Activated T-cell treated with anti-CD3 and anti-CD28 coated beads, Interleukin-2, amount 50 U/mL, for 72 hours (primary cell): Measurements from ENCODE around the gene DYRK1A. TPM values are rescaled to one million over a fixed set of nuclear protein-coding genes. Genes with fewer than 3 reads are reported as not detected.
A peak's percentile ranks its signal among the peaks of the same experiment; 100 is the strongest.

ENCODE experiments used
- ATAC-seq, 2 donors: fragments of 150-1000 bp; cut with Tn5 transposase; replicated peaks in 1 of 2; 2 replicates each; pipeline ENCODE4 v1.10.0; 2021; ENCODE audit warnings: moderate library complexity in 2 of 2, mild to moderate bottlenecking in 1 of 2
- DNase-seq, 2 donors: peaks; one replicate each; pipeline ENCODE4 v3.0.0; 2021 to 2022; ENCODE audit warnings: mixed read lengths in 1 of 2
- H3K27ac Mint-ChIP-seq: one replicate; pipeline ENCODE4 v1.8.0; 2022; ENCODE audit warnings: mild to moderate bottlenecking, moderate library complexity, mixed read lengths
- H3K27me3 Mint-ChIP-seq: one replicate; pipeline ENCODE4 v1.8.0; 2022; ENCODE audit warnings: low read depth, mixed read lengths
- H3K36me3 Mint-ChIP-seq, 2 donors: one replicate each; pipeline ENCODE4 v1.8.0; 2022; ENCODE audit warnings: mixed read lengths in 2 of 2, mild to moderate bottlenecking in 1 of 2; ENCODE audit not compliant: insufficient read depth in 2 of 2
- H3K4me1 Mint-ChIP-seq: one replicate; pipeline ENCODE4 v1.8.0; 2022; ENCODE audit warnings: low read depth, mixed read lengths
- H3K4me3 Mint-ChIP-seq, 2 donors: one replicate each; pipeline ENCODE4 v1.8.0; 2022; ENCODE audit warnings: mild to moderate bottlenecking in 2 of 2, mixed read lengths in 2 of 2, moderate library complexity in 2 of 2
- H3K9me3 Mint-ChIP-seq, 2 donors: one replicate each; pipeline ENCODE4 v1.8.0; 2022; ENCODE audit warnings: mixed read lengths in 2 of 2
- total RNA-seq, 2 donors: library from RNA; stranded (reverse); gene quantifications; one replicate each; pipeline ENCODE4 v1.2.3, GENCODE V29; 2022

Gene DYRK1A
- total RNA-seq, 2 donors from 2014 or later, result 82.9 to 85.0 TPM

- H3K27me3 Mint-ChIP-seq, result no peaks in the 10 kb centered on the region
- H3K9me3 Mint-ChIP-seq, result no peaks in the 10 kb centered on the region
- no peaks in the 10 kb centered on the region for H3K36me3 Mint-ChIP-seq
- no peak overlapping the region for H3K4me3 Mint-ChIP-seq
- ATAC-seq, result peak; percentile 97 to 98
- H3K27ac Mint-ChIP-seq, result no peak overlapping the region
- peaks cover 45% of the 10 kb centered on the region for H3K4me1 Mint-ChIP-seq
- peak; percentile 31 to 36 for DNase-seq
These were observed 68.5 kb downstream of the DYRK1A start for GRCh38 chr21:37435120-37435519.

- no peaks in the 10 kb centered on the region for H3K27me3 Mint-ChIP-seq
- ATAC-seq, result no peak
- H3K27ac Mint-ChIP-seq, result no peak overlapping the region
- no peak for DNase-seq
- no peaks in the 10 kb centered on the region for H3K9me3 Mint-ChIP-seq
- H3K36me3 Mint-ChIP-seq, result no peaks in the 10 kb centered on the region
- peaks cover 45% of the 10 kb centered on the region for H3K4me1 Mint-ChIP-seq
- H3K4me3 Mint-ChIP-seq, result no peak overlapping the region
These were observed 69.1 kb downstream of the DYRK1A start for GRCh38 chr21:37435711-37436110.

GRCh38 chr21:37436174-37436573 lies 69.6 kb downstream of the DYRK1A start:
- no peak overlapping the region for H3K27ac Mint-ChIP-seq
- ATAC-seq (no peak), DNase-seq (no peak)
- no peaks in the 10 kb centered on the region for H3K9me3 Mint-ChIP-seq
- no peaks in the 10 kb centered on the region for H3K27me3 Mint-ChIP-seq
- no peaks in the 10 kb centered on the region for H3K36me3 Mint-ChIP-seq
- peaks cover 45% of the 10 kb centered on the region for H3K4me1 Mint-ChIP-seq
- no peak overlapping the region for H3K4me3 Mint-ChIP-seq

GRCh38 chr21:37437376-37438080 lies 71.0 kb downstream of the DYRK1A start:
- ATAC-seq (no peak), DNase-seq (no peak)
- Mint-ChIP-seq H3K36me3 (no peaks in the 10 kb centered on the region), H3K27me3 (no peaks in the 10 kb centered on the region), H3K4me3 (no peak overlapping the region), H3K4me1 (peaks cover 44% of the 10 kb centered on the region), H3K27ac (peak overlapping the region; percentile 86), H3K9me3 (no peaks in the 10 kb centered on the region)

- peak overlapping the region; percentile 51 for H3K27ac Mint-ChIP-seq
- H3K4me1 Mint-ChIP-seq, result peaks cover 72% of the 10 kb centered on the region
- no peak for ATAC-seq
- DNase-seq, result no peak
- H3K36me3 Mint-ChIP-seq, result no peaks in the 10 kb centered on the region
- no peak overlapping the region for H3K4me3 Mint-ChIP-seq
- no peaks in the 10 kb centered on the region for H3K27me3 Mint-ChIP-seq
- no peaks in the 10 kb centered on the region for H3K9me3 Mint-ChIP-seq
These were observed 77.1 kb downstream of the DYRK1A start for GRCh38 chr21:37443683-37444082.

- no peak for ATAC-seq
These were observed 78.7 kb downstream of the DYRK1A start for GRCh38 chr21:37445228-37445627.

GRCh38 chr21:37446552-37446951 lies 80.0 kb downstream of the DYRK1A start:
- peaks cover 80% of the 10 kb centered on the region for H3K4me1 Mint-ChIP-seq
- H3K9me3 Mint-ChIP-seq, result no peaks in the 10 kb centered on the region
- no peaks in the 10 kb centered on the region for H3K36me3 Mint-ChIP-seq
- no peaks in the 10 kb centered on the region for H3K27me3 Mint-ChIP-seq
- H3K27ac Mint-ChIP-seq, result no peak overlapping the region
- ATAC-seq, result no peak
- H3K4me3 Mint-ChIP-seq, result no peak overlapping the region
- DNase-seq, result no peak

More at GRCh38 chr21:37445228-37445627, 78.7 kb downstream of the DYRK1A start:
- Mint-ChIP-seq H3K4me1 (peaks cover 83% of the 10 kb centered on the region), H3K27ac (no peak overlapping the region), H3K36me3 (no peaks in the 10 kb centered on the region), H3K4me3 (no peak overlapping the region), H3K27me3 (no peaks in the 10 kb centered on the region), H3K9me3 (no peaks in the 10 kb centered on the region)
- no peak for DNase-seq

GRCh38 chr21:37447288-37447936 lies 80.8 kb downstream of the DYRK1A start:
- H3K27ac Mint-ChIP-seq, result peak overlapping the region; percentile 14
- peaks cover 80% of the 10 kb centered on the region for H3K4me1 Mint-ChIP-seq
- peak overlapping the region in 1 of 2 donors; percentile 14 for H3K4me3 Mint-ChIP-seq

GRCh38 chr21:37449302-37449937 lies 82.8 kb downstream of the DYRK1A start:
- no peaks in the 10 kb centered on the region for H3K27me3 Mint-ChIP-seq
- DNase-seq (no peak), ATAC-seq (no peak)
- no peaks in the 10 kb centered on the region for H3K9me3 Mint-ChIP-seq
- peaks cover 72% of the 10 kb centered on the region for H3K4me1 Mint-ChIP-seq
- peaks cover 2 to 4% of the 10 kb centered on the region in 2 donors for H3K36me3 Mint-ChIP-seq
- H3K27ac Mint-ChIP-seq, result no peak overlapping the region
- H3K4me3 Mint-ChIP-seq, result no peak overlapping the region

More at GRCh38 chr21:37447288-37447936, 80.8 kb downstream of the DYRK1A start:
- Mint-ChIP-seq H3K27me3 (no peaks in the 10 kb centered on the region), H3K36me3 (peaks cover 2 to 4% of the 10 kb centered on the region in 2 donors), H3K9me3 (no peaks in the 10 kb centered on the region)
- peak in 1 of 2 donors; percentile 27 for ATAC-seq
- no peak for DNase-seq

- H3K27ac Mint-ChIP-seq, result peak overlapping the region; percentile 76
- peak overlapping the region in 1 of 2 donors; percentile 22 for H3K4me3 Mint-ChIP-seq
- no peaks in the 10 kb centered on the region for H3K27me3 Mint-ChIP-seq
- H3K4me1 Mint-ChIP-seq, result peaks cover 72% of the 10 kb centered on the region
- no peak for DNase-seq
- ATAC-seq, result peak; percentile 69 to 77
- no peaks in the 10 kb centered on the region for H3K9me3 Mint-ChIP-seq
- H3K36me3 Mint-ChIP-seq, result peaks cover 2 to 4% of the 10 kb centered on the region in 2 donors
These were observed 83.9 kb downstream of the DYRK1A start for GRCh38 chr21:37450445-37450941.

GRCh38 chr21:37451446-37451845 lies 84.9 kb downstream of the DYRK1A start:
- Mint-ChIP-seq H3K4me1 (peaks cover 78% of the 10 kb centered on the region), H3K4me3 (no peak overlapping the region), H3K9me3 (no peaks in the 10 kb centered on the region), H3K36me3 (peaks cover 2 to 4% of the 10 kb centered on the region in 2 donors), H3K27ac (peak overlapping the region; percentile 18), H3K27me3 (no peaks in the 10 kb centered on the region)
- DNase-seq, result no peak
- ATAC-seq, result no peak

GRCh38 chr21:37452227-37452626 lies 85.7 kb downstream of the DYRK1A start:
- H3K4me3 Mint-ChIP-seq, result no peak overlapping the region
- H3K27ac Mint-ChIP-seq, result peak overlapping the region; percentile 47
- no peaks in the 10 kb centered on the region for H3K9me3 Mint-ChIP-seq
- H3K4me1 Mint-ChIP-seq, result peaks cover 77% of the 10 kb centered on the region
- DNase-seq (no peak), ATAC-seq (no peak)
- H3K27me3 Mint-ChIP-seq, result no peaks in the 10 kb centered on the region
- peaks cover 2 to 4% of the 10 kb centered on the region in 2 donors for H3K36me3 Mint-ChIP-seq

GRCh38 chr21:37453350-37453749 lies 86.8 kb downstream of the DYRK1A start:
- no peak overlapping the region for H3K27ac Mint-ChIP-seq
- DNase-seq (no peak), ATAC-seq (no peak)
- no peaks in the 10 kb centered on the region for H3K9me3 Mint-ChIP-seq
- no peak overlapping the region for H3K4me3 Mint-ChIP-seq
- H3K36me3 Mint-ChIP-seq, result peaks cover 2 to 4% of the 10 kb centered on the region in 2 donors
- peaks cover 79% of the 10 kb centered on the region for H3K4me1 Mint-ChIP-seq
- H3K27me3 Mint-ChIP-seq, result no peaks in the 10 kb centered on the region
